Upper lobe of left lung (tissue), 4 donors: ENCODE measurements around the gene CCT6B.
"Not testable (repeated sequence)": the region's sequence is repeated elsewhere in the genome, so short reads cannot be mapped to it uniquely, and the experiment has no call there.

ENCODE experiments used
- POLR2A ChIP-seq, 4 donors: fragments of 450-650 bp; IDR thresholded peaks; one replicate each; pipeline ENCODE4 v1.5.1; 2016 to 2017; ENCODE audit warnings: antibody characterized with exemption in 4 of 4, mild to moderate bottlenecking in 2 of 4
- TF ChIP-seq, protein P1 (sequence below), 6 experiments: fragments of 450-650 bp in 4 of 6; fragments of 200-600 bp in 2 of 6; sonication (generic) in 2 of 6; IDR thresholded peaks; one replicate each; pipeline ENCODE4 v1.5.1; 2016 to 2019; ENCODE audit warnings: antibody characterized with exemption in 6 of 6

DNA sequence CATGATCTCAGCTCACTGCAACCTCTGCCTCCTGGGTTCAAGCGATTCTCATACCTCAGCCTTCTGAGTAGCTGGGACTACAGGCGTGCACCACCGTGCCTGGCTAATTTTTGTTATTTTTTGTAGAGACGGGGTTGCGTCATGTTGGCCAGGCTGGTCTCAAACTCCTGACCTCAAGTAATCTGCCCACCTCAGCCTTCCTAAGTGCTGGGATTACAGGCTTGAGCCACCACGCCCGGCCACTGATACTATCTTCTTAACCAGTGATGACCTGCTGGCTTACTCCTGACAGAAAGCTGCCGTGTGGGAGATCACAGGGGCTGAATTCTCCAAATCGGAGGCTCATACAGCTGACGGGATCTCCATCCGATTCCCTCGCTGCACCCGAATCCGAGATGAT lies 39.7 kb upstream of the CCT6B start:
- TF ChIP-seq, protein P1, sequence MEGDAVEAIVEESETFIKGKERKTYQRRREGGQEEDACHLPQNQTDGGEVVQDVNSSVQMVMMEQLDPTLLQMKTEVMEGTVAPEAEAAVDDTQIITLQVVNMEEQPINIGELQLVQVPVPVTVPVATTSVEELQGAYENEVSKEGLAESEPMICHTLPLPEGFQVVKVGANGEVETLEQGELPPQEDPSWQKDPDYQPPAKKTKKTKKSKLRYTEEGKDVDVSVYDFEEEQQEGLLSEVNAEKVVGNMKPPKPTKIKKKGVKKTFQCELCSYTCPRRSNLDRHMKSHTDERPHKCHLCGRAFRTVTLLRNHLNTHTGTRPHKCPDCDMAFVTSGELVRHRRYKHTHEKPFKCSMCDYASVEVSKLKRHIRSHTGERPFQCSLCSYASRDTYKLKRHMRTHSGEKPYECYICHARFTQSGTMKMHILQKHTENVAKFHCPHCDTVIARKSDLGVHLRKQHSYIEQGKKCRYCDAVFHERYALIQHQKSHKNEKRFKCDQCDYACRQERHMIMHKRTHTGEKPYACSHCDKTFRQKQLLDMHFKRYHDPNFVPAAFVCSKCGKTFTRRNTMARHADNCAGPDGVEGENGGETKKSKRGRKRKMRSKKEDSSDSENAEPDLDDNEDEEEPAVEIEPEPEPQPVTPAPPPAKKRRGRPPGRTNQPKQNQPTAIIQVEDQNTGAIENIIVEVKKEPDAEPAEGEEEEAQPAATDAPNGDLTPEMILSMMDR (IDR thresholded peaks at IDR 0.05): not testable (repeated sequence)
- TF ChIP-seq POLR2A (IDR thresholded peaks at IDR 0.05): not testable (repeated sequence)
